PC-3 (cell line): ENCODE results near the gene UGT3A2.

Source experiments
- EZH2 ChIP-seq: fragments of 300-600 bp; sonication (generic); IDR thresholded peaks from one replicate; pipeline ENCODE4 v1.6.1; 2017; ENCODE audit warnings: antibody characterized with exemption, mild to moderate bottlenecking, low read length; ENCODE audit not compliant: unreplicated experiment
- TF ChIP-seq, protein P1 (sequence below): fragments of 300-600 bp; sonication (generic); conservative IDR thresholded peaks from 2 replicates; pipeline ENCODE4 v1.5.1; 2017; ENCODE audit warnings: antibody characterized with exemption, low read depth, mild to moderate bottlenecking, low read length

DNA sequence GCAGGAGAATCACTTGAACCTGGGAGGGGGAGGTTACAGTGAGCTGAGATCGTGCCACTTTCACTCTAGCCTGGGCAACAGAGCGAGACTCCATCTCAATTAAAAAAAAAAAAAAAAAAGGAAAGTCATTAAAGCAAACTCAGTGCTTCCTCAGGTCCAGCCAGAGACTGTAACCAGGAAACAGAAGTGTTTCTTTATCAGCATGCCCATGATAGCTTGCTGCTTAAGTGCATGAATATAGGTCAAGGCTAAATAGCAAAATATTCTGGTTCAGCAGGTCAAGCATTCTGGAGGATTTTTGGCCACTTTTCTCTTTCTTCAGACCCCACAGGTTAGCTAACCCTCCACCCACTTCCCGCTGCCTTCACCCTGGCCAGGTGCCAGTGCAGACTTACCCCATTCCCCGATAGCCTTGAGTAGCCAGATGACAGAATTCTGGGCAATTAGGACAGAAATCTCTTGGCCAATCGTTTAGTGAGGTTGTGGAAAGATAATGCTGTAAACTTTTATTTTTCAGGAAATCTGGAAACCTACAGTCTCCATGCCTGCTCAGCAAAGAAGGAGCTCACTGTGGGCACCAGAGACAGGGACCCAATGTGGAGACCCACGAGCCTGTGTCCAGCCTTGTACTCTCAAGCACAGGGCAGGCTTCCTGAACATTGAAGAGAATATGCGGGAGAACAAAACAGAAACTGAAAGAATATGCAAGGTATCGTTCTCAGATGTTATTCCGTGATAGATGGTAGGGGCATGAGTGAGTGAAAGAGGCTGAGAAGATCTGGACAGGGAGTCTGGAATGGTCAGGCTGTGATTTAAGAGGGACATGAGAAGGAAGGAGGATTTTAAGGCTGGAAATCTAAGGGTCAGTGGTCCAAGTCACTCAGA lies 4.2 kb upstream of the UGT3A2 start:
- no peak for TF ChIP-seq EZH2
- TF ChIP-seq, protein P1, sequence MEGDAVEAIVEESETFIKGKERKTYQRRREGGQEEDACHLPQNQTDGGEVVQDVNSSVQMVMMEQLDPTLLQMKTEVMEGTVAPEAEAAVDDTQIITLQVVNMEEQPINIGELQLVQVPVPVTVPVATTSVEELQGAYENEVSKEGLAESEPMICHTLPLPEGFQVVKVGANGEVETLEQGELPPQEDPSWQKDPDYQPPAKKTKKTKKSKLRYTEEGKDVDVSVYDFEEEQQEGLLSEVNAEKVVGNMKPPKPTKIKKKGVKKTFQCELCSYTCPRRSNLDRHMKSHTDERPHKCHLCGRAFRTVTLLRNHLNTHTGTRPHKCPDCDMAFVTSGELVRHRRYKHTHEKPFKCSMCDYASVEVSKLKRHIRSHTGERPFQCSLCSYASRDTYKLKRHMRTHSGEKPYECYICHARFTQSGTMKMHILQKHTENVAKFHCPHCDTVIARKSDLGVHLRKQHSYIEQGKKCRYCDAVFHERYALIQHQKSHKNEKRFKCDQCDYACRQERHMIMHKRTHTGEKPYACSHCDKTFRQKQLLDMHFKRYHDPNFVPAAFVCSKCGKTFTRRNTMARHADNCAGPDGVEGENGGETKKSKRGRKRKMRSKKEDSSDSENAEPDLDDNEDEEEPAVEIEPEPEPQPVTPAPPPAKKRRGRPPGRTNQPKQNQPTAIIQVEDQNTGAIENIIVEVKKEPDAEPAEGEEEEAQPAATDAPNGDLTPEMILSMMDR: no peak
